Stimulated activated CD8-positive, alpha-beta memory T cell treated with anti-CD3 and anti-CD28 coated beads, Interleukin-2, amount 100 ng/mL, for 48 hours (primary cell): Measurements from ENCODE around the gene IFNW1.
"Not testable (repeated sequence)": the region's sequence is repeated elsewhere in the genome, so short reads cannot be mapped to it uniquely, and the experiment has no call there.

Source experiments
- DNase-seq, 2 donors: peaks; one replicate each; pipeline ENCODE4 v3.0.0-alpha.2; 2020; ENCODE audit warnings: low read depth in 2 of 2

Gene IFNW1

DNA sequence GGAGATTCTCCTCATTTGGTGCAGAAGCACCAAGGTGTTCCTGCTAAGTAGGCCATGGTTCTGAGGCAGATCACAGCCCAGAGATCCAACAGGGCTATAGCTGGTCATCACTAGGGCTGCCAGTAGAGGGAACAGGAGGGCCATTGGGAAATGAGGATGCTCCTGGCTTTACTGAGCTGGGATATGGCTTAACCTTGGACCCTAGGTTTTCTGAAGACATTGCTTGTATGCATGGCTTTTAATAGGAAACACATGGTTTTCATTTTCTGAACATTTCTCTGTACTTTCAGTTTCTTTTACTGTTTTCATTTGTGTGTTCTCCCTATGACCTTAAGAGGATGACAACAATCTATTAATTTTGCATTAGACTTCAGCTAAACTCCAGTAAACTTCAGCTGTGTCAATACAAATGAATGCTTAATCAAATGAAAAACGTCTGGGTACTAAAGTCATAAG is at the start of gene IFNW1:
IFNW1 (minus strand) TSS at position 406 of the 456 bp plus-strand sequence; CDS start at position 144, 262 bp downstream.
- no peak for DNase-seq

DNA sequence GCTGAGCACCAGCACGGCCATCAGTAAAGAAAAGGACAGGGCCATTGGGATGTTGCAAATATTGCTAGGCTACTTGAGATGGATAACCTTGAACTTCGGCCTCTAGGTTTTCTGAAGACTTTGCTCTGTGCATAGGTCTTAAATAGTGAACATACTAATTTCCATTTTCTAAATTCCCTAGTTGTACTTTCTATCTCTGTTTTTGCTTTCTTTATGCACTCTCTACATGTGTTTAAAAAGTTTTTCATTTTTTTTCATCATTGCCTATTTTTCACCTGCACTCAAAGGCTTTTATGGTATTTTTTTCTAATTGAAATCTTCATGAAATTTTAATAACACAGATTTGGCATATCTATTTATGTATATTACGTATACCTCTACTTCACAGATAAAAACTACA is 45.9 kb upstream of the IFNW1 start, which contains the start of gene IFNA4:
IFNA4 (minus strand) TSS at position 101 of the 400 bp plus-strand sequence; CDS start at position 45, 56 bp downstream.
- DNase-seq: not testable (repeated sequence)

DNA sequence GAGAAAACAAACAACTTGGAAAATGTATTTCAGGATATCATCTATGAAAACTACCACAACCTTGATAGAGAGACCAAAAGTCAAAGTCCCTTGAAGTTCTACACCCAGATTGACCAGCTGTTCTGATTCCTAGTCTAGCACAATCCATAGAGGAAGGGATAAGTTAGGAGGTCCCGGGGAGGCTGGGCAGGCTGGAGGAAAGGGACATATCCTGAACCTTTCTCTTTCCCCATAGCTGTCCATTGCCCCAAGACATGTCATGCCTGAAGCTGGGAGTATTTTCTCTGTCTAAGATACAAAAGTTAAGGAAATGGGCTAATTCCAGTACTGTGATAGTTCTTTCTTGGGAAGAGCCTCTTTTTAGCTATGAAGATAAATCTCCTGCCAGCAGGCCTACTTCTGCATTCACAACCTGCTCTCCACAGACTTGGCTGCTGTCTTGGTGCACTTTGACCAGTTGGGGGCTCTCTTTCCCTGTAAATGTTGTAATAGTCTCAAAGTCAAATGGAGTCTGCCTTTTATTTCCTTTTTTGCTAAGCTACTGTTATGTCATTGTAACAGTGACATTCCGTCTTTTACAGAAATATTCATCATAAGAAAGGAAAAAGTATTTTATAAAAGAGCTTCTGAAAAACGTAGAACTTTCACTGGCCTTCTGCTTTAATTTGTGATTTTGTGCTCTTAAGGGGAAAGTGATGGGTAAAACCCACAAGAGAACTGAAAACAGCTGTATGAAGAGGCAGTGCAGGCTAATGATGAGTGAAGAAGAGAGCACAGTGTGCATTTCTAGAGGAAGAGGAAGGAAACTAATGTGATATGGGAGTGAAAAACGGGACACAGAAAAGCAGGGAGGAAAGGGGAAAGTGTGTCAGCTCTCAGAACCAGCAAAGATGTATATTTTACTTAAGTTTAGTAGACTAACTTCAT is 41.4 kb upstream of the IFNW1 start:
- not testable (repeated sequence) for DNase-seq

DNA sequence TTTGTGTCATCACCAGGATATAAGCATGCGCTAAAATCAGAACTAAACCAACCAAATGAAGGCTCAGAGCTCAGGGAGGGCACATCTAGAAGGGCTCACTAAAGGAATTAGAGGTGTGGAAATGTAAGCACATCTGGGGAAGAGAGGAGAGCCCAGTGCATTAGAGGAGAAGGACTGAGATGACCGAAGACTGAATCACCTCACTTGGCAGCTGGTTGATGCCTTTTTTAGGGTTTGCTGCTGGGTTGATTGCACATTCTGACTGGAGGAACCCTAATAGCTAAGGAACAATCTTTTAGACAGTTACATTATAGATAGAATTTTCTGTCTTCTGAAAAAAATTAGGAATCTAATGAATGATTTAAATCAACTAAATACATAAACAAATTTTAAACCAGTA is 33.0 kb upstream of the IFNW1 start:
- no peak for DNase-seq

DNA sequence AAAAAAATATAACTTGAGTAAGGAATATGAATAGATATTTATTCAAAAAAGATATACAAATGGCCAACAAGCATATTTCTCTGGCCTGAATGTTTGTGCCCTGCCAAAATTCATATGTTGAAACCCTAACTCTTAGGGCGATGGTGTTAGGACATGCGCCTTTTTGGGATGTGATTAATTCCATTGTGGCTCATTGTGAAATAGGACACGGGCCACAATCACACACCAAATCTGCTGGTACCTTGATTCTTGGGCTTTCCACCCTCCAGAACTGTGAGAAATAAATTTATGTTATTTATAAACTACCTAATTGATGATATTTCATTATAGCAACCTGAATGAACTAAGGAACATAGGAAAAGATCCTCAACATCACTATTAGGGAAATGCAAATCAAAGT is 30.5 kb upstream of the IFNW1 start:
- DNase-seq: no peak

DNA sequence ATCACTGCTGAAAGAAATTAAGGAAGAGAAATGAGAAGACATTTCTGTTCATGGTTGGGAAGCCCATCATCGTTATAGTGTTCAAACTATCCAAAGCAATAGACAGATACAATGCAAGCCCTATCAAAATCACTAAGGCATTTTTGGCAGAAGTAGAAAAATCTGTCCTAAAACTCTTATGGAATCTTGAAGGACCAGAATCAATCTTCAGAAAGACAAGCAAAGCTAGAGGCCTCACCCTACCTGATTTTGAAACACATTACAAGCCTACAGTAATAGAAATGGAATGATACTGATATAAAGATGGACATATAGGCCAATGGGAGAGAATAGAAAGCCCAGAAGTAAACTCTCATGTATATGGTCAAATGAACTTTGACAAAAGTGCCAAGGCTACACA is 29.7 kb upstream of the IFNW1 start:
- no peak for DNase-seq

DNA sequence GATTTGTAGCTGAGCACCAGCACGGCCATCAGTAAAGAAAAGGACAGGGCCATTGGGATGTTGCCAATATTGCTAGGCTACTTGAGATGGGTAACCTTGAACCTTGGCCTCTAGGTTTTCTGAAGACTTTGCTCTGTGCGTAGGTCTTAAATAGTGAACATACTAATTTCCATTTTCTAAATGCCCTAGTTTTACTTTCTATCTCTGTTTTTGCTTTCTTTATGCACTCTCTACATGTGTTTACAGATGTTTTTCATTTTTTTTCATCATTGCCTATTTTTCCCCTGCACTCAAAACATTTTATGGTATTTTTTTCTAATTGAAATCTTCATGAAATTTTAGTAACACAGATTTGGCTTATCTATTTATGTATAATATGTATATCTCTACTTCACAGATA is 24.9 kb upstream of the IFNW1 start, which contains the start of gene IFNA21:
IFNA21 (minus strand) TSS at position 101 of the 400 bp plus-strand sequence; CDS start at position 53, 48 bp downstream.
- DNase-seq: not testable (repeated sequence)

DNA sequence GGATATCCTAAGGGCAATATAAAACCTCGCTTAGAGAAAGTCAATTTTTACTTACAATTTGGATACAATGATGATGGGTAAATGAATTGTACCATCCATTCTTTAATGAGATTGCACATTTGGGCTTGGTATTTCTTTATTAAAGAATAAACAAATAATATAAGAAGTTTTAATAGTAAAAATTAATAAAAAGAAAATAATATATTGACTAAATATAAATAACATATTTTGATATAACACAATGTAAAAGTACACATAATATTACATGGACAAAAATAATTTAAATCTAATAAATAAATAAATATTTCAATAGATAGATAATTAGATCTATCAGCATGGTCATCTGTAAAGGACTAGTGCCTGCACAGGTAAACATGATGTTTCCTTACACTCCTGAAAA is 23.9 kb upstream of the IFNW1 start:
- DNase-seq: no peak

DNA sequence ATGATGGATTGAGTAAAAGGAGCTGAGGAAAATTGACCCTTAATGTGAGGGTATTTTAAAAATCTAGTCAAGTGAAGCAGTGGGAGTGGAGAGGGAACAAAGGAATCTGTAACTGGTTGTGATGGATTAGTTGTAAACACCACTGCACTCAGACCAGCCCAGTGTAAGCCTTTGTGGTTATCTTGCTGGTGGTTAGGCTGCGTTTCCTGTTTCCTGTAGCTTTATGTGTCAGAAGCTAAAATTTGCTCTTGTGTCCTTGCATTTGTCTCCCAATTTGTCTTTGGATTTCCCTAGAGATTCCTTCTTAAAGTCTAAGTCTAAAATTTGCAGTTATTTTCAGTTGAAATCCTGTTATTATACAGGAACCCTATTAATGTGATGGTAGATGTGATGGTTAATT is 18.5 kb upstream of the IFNW1 start:
- DNase-seq: no peak

DNA sequence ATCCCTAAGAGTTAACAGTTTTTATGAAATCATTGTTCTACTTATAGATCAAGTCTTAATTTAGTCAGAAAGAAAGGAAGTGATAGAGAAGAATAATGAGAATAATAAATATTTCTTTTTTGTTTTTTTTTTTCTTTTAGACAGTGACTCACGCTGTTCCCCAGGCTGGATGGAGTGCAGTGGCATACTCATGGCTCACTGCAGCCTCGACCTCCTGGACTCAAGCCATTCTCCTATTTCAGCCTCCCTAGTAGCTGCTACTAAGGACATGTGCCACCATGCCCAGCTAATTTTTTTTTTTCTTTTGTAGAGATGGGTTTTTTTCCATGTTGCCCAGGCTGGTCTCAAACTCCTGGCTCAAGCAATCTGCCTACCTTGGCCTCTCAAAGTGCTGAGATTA is 13.9 kb upstream of the IFNW1 start:
- DNase-seq: no peak

DNA sequence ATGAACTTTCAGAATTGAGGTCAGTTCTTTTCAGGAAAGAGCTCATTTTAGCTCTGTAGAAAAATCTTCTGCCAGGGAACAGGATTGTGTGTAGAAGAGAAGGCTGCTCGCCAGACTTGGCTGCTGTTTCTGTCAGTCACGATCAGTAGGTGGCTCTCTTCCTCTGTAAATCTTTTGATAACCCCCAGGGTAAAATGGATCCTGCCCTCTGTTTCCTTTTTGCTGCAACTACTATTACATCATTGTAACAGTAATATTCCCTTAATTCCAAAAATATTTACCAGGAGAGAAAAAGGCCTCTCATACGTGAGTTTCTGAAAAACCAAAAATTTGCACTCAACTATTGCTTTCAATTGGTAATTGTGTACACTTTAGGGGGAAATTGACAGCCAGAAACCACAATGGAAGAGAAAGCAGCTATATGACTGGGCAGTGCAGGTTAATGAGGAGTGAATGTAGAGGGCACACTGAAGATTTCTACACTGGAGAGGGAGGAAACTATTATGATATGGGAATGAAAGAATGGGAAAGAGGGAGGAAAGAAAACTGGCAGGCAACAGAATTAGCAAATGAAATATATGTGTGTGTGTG is 12.5 kb upstream of the IFNW1 start:
- no peak for DNase-seq

DNA sequence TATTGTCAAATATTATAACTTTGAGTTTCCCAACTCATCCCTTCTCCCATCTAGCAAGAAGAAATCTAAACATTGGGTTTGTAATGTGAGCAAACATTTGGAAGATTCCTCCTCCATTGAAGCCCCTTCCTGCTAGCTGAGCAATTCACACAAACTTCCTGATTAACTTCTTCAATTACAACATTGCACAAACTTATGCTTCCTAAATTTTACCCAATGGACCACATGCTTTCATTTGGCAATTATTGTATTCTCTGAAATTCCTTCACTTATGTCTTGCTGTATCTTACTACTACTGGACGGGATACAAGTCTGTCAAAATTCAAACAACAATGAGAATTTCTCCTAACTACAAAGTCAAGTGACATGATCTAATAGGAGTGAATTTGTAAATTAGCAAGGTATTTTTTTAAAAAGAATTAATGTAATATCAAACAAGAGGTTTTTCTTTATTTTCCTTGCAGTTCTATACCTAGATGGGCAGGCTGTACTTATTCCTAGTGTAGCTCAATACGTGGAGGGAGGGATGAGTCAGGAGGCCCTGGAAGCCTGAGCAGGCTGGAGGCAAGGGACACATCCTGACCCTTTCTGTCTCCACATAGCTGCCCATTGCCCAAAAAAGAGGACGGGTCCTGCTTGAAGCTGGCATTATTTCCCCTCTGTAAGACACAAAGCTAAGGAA is 11.8 kb upstream of the IFNW1 start:
- no peak for DNase-seq

DNA sequence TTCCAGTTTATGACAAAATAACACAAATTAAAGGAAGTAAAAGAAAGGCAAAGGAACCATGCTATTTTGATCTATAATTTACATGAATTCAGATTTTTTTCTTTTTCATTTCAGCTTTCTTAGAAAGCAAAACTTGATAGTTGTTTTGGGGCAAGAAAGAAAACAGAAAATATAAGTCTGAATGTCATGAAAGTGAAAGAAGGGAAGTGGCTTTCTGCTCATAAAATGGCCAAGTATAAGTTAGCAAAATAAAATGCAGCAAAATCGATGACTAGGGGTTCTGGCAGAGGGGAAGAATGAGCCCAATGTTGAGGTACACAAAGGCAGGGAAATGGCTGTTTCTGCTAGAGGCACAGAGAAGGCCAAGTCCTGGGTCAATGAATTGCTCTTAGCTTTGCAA is 3.0 kb upstream of the IFNW1 start:
- DNase-seq: no peak

DNA sequence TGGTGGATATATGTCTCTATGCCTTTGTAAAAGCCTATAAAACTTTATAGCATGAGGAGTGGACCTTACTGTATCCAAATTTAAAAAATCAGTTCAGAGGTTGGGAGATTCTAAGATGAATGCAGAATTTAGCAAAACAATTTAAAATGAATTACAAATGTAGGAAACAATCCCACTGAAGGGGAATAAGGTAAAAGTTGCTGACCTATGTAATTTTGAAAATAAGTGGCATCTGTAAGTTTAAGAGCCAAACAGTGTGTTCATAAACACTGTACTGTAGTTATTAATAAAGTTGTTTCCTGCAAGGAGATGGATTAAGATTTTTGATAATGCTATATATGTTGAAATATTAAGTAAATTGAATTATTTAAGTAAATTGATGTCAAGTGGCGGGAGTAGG is 4.6 kb downstream of the IFNW1 start:
- no peak for DNase-seq

DNA sequence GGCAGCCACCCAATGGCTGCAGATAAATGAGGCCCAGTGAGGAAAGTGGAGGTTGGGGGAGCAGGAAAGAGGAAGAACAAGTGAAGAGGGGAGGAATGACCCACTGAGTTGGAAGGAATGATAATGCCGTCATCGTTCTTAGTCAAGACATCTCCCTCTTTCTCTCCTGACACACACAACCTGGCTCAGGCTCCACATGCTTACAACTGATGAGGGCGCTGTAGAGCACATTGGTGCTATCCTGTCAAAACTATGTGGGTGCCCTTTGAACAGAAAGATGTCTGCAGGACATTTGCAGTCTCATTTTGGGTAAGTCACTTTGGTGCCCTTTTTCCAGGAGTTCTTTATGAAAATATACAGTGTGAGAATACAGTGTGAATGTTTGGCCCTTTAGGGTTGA is 5.9 kb downstream of the IFNW1 start:
- no peak for DNase-seq

DNA sequence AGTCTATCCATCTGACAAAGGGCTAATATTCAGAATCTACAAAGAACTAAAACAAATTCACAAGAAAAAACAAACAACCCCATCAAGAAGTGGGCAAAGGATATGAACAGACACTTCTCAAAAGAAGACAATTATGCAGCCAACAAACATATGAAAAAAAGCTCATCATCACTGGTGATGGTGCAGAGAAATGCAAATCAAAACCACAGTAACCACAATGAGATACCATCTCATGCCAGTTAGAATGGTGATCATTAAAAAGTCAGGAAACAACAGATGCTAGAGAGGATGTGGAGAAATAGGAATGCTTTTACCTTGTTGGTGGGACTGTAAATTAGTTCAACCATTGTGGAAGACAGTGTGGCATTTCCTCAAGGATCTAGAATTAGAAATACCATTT is 13.4 kb downstream of the IFNW1 start:
- not testable (repeated sequence) for DNase-seq

DNA sequence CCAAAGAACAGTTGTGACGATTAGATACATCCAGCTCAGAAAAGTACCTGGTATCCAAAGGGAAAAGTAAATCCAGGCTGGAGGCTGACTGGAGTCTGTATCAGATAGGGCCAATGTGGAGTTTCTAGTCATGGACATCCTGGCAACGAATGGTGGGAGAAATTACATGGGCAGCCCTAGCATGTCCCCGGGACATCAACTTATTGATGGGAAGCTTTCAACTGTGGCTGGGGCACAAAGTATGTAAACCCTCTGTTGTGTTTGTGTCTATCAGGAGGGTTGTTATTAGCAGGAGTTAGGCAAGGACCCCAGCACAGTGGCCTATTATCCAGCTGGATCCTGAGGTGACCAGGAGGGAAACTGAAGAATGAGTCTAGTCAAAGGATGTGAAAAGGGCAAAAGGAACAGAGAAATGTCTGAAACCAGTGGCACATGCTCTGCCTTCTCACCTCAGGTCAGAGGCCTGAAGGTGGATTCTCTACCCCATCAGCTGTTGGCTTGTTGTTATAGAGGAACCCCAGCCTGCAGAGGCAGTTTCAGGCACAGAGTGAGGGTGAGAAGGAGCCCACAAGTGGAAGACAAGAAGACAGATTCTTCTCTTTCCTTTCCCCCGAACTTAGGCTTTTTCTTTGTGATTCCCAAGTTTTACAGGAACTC is 19.9 kb downstream of the IFNW1 start:
- no peak for DNase-seq

DNA sequence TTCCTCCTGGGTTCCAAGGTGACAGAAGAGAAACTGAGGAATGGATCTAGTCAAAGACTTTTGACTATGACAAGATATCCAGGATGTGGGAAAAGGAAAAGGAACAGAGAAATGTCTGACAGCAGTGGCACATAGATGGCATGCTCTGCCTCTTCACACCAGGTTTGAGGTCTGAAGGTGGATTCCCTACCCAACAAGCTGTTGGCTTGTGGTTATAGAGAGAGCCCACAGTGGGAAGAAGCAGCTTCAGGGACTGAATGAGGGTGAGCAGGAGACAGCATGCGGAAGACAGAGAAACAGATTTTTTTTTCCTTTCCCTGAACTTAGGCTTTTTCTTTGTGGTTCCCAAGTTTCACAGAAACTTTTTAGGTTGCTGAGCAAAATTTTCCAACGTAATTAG is 20.6 kb downstream of the IFNW1 start:
- no peak for DNase-seq

DNA sequence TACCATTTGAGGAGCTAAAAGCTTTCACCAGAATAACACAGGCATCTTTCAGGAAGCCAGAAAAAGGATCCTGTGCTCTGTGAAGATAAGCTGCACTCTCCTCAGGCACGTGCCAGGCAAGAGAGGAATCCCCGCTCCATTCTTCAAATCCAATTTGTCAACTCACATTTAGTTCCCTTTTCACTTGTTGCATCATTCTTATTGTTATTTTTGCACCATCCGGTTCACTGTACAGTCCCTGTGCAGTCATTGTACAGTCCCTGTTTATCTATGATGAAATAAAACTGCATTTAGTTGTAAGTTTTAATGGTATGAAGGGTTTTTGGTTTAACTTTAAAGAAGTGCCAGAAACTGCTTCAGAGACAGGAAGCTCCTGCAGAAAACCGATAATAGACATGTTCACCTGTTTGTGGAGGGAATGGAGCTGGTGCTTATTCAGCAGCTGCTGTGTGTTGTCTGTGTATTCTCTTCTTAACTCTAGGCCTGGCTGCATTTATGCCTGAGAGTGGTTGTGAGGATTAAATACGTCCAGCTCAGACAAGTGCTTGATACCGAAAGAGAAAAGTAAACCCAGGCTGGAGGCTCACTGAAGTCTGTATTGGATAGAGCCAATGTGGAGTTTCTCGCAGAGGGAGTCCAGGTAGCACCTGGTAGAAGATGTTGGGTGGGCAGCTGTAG is 22.4 kb downstream of the IFNW1 start:
- no peak for DNase-seq

DNA sequence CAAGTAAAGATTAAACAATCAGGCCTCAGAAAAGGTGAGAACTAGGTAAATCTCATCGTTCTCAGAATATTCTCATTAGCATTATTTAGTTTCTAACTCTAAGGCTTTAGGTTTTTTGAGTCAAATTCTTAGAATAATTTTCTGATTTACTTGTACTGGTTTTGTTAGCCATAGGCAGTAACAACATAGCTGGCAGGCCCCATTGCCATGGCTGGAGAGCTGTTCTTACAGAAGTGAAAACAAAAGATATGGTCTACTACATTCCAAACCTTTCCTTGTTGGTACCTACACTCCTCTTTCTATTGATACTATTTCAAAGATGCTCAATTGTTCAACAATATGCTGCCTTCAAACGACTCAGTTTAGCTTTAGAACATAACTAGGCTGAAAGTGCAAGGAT is 27.3 kb downstream of the IFNW1 start:
- DNase-seq: no peak
